HUES48 (cell line): ENCODE data around the gene CCDC186.

Experiments
- H3K27ac ChIP-seq: one replicate; pipeline ENCODE4 v1.7.0; 2013; ENCODE audit warnings: low read depth, low read length, inconsistent platforms
- H3K27me3 ChIP-seq: 2 replicates; pipeline ENCODE4 v1.6.1; 2013; ENCODE audit warnings: mild to moderate bottlenecking, low read length; ENCODE audit not compliant: control insufficient read depth, insufficient read depth
- H3K36me3 ChIP-seq: 2 replicates; pipeline ENCODE4 v1.6.1; 2013; ENCODE audit warnings: low read length; ENCODE audit not compliant: control insufficient read depth, insufficient read depth
- H3K4me1 ChIP-seq: 2 replicates; pipeline ENCODE4 v1.6.1; 2013; ENCODE audit warnings: mild to moderate bottlenecking, low read length; ENCODE audit not compliant: control insufficient read depth, insufficient read depth
- H3K4me3 ChIP-seq: 2 replicates; pipeline ENCODE4 v1.5.1; 2013; ENCODE audit warnings: mild to moderate bottlenecking, low read depth, low read length
- H3K9ac ChIP-seq: 2 replicates; pipeline ENCODE4 v1.6.1; 2013; ENCODE audit warnings: mild to moderate bottlenecking, low read depth, low read length, moderate library complexity
- H3K9me3 ChIP-seq: 2 replicates; pipeline ENCODE4 v1.6.1; 2013; ENCODE audit warnings: low read length; ENCODE audit not compliant: control insufficient read depth, insufficient read depth

CCDC186 gene

GRCh38 chr10:114173921-114174694, at the start of gene CCDC186:
TSS of gene CCDC186 (minus strand) at chr10:114174203. CDS start at chr10:114163268, 10,935 bp downstream.
- Histone ChIP-seq H3K27me3 (no peaks in the 10 kb centered on the region), H3K9me3 (no peaks in the 10 kb centered on the region), H3K27ac (peak within 1 kb of the TSS; percentile 98), H3K4me1 (peaks cover 12% of the 10 kb centered on the region; the same call in 1 of the 2 replicates), H3K4me3 (peak within 1 kb of the TSS; percentile 95), H3K36me3 (peaks cover 7% of the 10 kb centered on the region), H3K9ac (peak within 1 kb of the TSS; percentile 86)

- Histone ChIP-seq H3K9me3 (no peaks in the 10 kb centered on the region), H3K27me3 (no peaks in the 10 kb centered on the region), H3K27ac (no peak overlapping the region), H3K4me1 (no peaks in the 10 kb centered on the region), H3K4me3 (no peak overlapping the region), H3K36me3 (no peaks in the 10 kb centered on the region), H3K9ac (no peak overlapping the region)
These were observed 49.1 kb upstream of the CCDC186 start for GRCh38 chr10:114223066-114223465.

GRCh38 chr10:114221235-114221634, 47.2 kb upstream of the CCDC186 start:
- Histone ChIP-seq H3K4me1 (no peaks in the 10 kb centered on the region), H3K9me3 (no peaks in the 10 kb centered on the region), H3K4me3 (no peak overlapping the region), H3K27ac (no peak overlapping the region), H3K27me3 (no peaks in the 10 kb centered on the region), H3K36me3 (no peaks in the 10 kb centered on the region), H3K9ac (no peak overlapping the region)

GRCh38 chr10:114220281-114220680, 46.3 kb upstream of the CCDC186 start:
- no peaks in the 10 kb centered on the region for H3K4me1 ChIP-seq
- H3K9me3 ChIP-seq: no peaks in the 10 kb centered on the region
- H3K9ac ChIP-seq: no peak overlapping the region
- H3K36me3 ChIP-seq: no peaks in the 10 kb centered on the region
- no peak overlapping the region for H3K4me3 ChIP-seq
- no peak overlapping the region for H3K27ac ChIP-seq
- no peaks in the 10 kb centered on the region for H3K27me3 ChIP-seq

GRCh38 chr10:114215033-114215432, 41.0 kb upstream of the CCDC186 start:
- no peaks in the 10 kb centered on the region for H3K27me3 ChIP-seq
- H3K4me3 ChIP-seq: no peak overlapping the region
- H3K9ac ChIP-seq: no peak overlapping the region
- no peak overlapping the region for H3K27ac ChIP-seq
- H3K36me3 ChIP-seq: no peaks in the 10 kb centered on the region
- no peaks in the 10 kb centered on the region for H3K4me1 ChIP-seq
- no peaks in the 10 kb centered on the region for H3K9me3 ChIP-seq

GRCh38 chr10:114212153-114212552, 38.1 kb upstream of the CCDC186 start:
- no peak overlapping the region for H3K27ac ChIP-seq
- no peak overlapping the region for H3K9ac ChIP-seq
- H3K4me3 ChIP-seq: no peak overlapping the region
- no peaks in the 10 kb centered on the region for H3K9me3 ChIP-seq
- peaks cover 5% of the 10 kb centered on the region; the same call in 1 of the 2 replicates for H3K4me1 ChIP-seq
- H3K36me3 ChIP-seq: no peaks in the 10 kb centered on the region
- H3K27me3 ChIP-seq: no peaks in the 10 kb centered on the region

- no peak overlapping the region for H3K9ac ChIP-seq
- H3K27ac ChIP-seq: no peak overlapping the region
These were observed 34.3 kb upstream of the CCDC186 start for GRCh38 chr10:114208351-114208750.

GRCh38 chr10:114207349-114207748, 33.3 kb upstream of the CCDC186 start:
- Histone ChIP-seq H3K9ac (no peak overlapping the region), H3K4me1 (peaks cover 5% of the 10 kb centered on the region; the same call in 1 of the 2 replicates), H3K27ac (no peak overlapping the region), H3K9me3 (no peaks in the 10 kb centered on the region), H3K4me3 (no peak overlapping the region), H3K27me3 (no peaks in the 10 kb centered on the region), H3K36me3 (no peaks in the 10 kb centered on the region)

More at GRCh38 chr10:114208351-114208750, 34.3 kb upstream of the CCDC186 start:
- H3K36me3 ChIP-seq: no peaks in the 10 kb centered on the region
- no peaks in the 10 kb centered on the region for H3K27me3 ChIP-seq
- no peaks in the 10 kb centered on the region for H3K9me3 ChIP-seq
- no peak overlapping the region for H3K4me3 ChIP-seq
- H3K4me1 ChIP-seq: peaks cover 5% of the 10 kb centered on the region; the same call in 1 of the 2 replicates

- no peak overlapping the region for H3K4me3 ChIP-seq
- no peaks in the 10 kb centered on the region for H3K27me3 ChIP-seq
- H3K4me1 ChIP-seq: peaks cover 5% of the 10 kb centered on the region; the same call in 1 of the 2 replicates
- no peaks in the 10 kb centered on the region for H3K36me3 ChIP-seq
- no peak overlapping the region for H3K27ac ChIP-seq
- no peaks in the 10 kb centered on the region for H3K9me3 ChIP-seq
- H3K9ac ChIP-seq: no peak overlapping the region
These were observed 32.9 kb upstream of the CCDC186 start for GRCh38 chr10:114206902-114207301.

GRCh38 chr10:114202812-114203211, 28.8 kb upstream of the CCDC186 start:
- Histone ChIP-seq H3K9me3 (no peaks in the 10 kb centered on the region), H3K9ac (no peak overlapping the region), H3K4me1 (no peaks in the 10 kb centered on the region; the same call in 1 of the 2 replicates), H3K36me3 (no peaks in the 10 kb centered on the region), H3K27me3 (no peaks in the 10 kb centered on the region), H3K4me3 (no peak overlapping the region), H3K27ac (no peak overlapping the region)

GRCh38 chr10:114199239-114199638, 25.2 kb upstream of the CCDC186 start:
- Histone ChIP-seq H3K27me3 (no peaks in the 10 kb centered on the region), H3K4me1 (no peaks in the 10 kb centered on the region), H3K27ac (no peak overlapping the region), H3K9me3 (no peaks in the 10 kb centered on the region), H3K9ac (no peak overlapping the region), H3K4me3 (no peak overlapping the region), H3K36me3 (no peaks in the 10 kb centered on the region)
